Stimulated activated CD8-positive, alpha-beta memory T cell treated with anti-CD3 and anti-CD28 coated beads, Interleukin-15, amount 100 ng/mL, for 48 hours (primary cell): ENCODE measurements around the gene NAB1.
"Not testable (repeated sequence)": the region's sequence is repeated elsewhere in the genome, so short reads cannot be mapped to it uniquely, and the experiment has no call there.

Experiments
- DNase-seq, 2 donors: peaks; one replicate each; pipeline ENCODE4 v3.0.0-alpha.2; 2020; ENCODE audit warnings: low read depth in 2 of 2

NAB1 gene, protein sequence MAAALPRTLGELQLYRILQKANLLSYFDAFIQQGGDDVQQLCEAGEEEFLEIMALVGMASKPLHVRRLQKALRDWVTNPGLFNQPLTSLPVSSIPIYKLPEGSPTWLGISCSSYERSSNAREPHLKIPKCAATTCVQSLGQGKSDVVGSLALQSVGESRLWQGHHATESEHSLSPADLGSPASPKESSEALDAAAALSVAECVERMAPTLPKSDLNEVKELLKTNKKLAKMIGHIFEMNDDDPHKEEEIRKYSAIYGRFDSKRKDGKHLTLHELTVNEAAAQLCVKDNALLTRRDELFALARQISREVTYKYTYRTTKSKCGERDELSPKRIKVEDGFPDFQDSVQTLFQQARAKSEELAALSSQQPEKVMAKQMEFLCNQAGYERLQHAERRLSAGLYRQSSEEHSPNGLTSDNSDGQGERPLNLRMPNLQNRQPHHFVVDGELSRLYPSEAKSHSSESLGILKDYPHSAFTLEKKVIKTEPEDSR

DNA sequence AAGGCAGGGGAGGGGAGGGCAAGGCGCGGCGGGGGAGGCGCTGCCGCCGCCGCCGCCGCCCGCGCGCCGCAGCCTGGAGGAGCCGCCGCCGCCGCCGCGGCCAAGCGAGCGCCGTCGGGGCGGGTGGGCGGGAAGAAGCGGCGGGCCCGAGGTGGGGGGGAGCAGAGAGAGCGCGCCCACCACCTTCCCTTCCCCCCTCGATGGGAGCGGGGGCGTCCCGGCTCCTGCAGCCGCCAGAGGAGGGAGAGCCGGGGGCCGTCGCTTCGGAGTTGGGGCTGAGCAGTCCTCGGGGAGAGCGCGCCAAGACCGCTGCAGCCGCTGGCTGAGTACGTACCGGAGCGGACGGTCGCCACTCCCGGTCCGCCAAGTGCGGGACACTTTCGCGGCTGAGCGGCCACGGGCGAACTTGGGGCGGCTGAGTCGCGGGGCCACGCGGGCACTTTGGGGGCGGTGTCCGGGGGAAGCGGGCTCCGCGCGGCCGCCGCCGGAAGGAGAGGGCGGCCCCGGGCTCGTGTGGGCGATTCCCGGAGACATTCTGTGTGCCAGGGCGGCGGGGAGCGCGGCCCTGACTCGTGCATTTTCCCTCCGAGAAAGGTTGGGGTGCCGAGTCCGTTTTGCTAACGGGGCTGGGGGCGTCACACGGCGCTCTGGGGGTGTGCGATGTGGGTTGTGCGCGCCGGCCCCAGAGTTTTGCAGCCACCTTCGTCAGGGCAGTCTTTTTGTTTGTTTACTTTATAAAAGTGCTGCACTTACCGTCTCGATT lies at the start of gene NAB1:
Gene NAB1, plus strand, starts transcription at position 49 of the 763 bp plus-strand sequence. CDS start 10,094 bp downstream, outside the sequence.
- peak; percentile 32 to 63 for DNase-seq

DNA sequence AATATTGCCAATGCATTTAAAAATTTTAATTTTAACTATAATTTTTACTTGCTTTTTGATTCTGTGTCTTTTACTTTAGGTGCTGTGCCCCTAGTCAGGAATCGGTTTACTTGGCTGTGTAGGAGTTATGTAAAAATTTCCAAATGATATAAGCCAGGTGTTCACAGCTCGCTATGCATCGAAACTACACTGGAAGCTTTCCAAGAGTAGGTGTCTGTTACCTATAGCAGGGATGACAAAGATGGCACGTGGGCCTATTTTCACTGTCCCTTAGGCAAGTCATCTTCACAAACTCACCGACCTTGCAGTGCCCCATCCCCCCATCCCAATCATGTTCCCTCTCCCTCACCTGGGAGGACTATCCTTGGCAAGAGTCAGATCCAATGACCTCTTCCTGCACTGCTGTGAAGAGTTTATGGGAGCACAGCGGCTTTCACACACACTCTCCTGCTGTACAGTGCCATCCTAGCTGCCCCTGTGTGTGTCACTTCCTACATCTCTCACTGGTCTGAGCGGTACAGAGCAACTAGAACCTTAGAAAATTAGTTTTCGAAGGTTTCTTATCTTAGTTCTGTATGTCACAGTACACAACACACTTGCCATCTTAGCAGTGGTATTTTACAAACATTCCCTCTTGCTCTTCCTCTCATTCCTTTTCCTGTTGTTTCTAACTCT lies 49.2 kb upstream of the NAB1 start:
- no peak for DNase-seq

DNA sequence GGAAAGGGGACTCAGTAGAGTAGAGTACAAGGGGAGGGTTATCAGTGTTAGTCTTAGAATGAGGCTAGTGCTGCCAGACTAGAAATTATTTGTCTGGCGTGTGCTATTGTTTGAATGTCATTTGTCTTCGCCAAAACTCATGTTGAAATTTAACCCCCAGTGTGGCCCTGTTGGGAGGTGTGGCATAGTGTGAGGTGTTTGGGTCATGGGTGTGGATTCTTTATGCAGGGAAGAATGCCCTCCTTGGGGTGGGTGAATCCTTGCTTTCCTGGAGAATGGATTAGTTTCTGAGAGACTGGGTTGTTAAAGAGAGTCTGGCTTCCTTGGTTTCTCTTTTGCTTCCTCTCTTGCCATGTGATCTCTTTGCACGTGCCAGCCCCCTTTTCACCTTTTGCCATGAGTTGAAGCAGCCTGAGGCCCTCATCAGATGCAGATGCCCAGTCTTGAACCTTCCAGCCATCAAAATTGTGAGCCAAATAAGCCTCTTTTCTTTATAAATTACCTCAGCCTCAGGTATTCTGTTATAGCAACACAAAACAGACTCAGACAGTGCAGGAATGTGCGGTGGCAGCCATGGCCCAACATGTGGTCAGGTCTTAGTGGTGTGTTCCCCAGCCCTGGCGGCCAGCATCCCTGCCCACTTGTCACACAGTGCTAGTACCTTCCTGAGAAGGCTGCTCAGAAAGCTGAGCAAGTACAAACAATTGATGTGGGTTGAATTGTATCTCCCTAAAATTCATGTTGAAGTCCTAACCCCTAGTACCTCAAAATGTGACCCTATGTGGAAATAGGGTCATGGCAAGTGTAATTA lies 48.4 kb upstream of the NAB1 start:
- no peak for DNase-seq

DNA sequence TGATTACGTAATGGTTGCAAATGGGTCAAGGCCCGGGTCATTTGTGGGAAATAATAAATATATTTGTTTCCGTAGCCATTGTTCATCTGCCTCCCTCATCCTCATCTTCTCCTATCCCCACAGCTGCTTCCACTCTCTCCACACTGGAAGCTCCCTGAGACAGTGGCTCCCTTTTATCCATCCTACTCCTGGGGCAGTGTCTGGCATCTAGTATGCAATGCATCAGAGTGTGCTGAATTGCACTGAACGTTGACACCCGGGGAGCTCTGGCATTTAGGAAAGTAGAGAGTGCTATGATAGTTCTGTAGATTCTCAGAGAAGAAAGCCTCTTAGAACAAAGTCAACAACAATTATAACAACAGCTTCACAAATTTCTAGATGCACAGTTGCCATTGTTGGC lies 45.5 kb upstream of the NAB1 start:
- no peak for DNase-seq

DNA sequence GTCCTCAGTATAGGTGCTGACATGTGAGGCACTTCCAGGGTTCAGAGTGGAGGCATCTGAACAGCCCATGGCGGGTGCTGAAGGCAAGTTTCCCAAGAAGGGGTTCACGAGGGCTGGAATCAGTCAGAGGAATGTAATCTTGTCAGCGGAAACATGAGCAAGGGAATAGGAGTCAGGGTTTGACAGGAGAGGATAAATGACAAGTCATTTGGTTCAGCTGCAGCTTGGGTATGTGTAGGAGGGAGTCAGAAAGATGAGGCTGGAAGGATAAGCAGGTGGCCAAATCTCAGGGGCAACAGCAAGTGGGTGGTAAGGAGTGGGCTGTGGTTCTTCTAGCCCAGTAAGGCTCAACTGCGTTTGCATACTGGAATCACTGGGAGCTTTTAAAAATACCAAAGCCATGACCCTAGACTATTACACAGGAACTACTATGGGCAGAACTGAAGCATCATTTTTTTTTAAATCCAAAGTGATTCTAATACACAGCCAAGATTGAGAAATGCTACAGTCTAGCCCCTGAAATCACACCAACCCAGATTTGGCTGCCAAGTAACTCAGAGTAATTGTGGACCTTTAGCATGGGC lies 41.8 kb upstream of the NAB1 start:
- no peak for DNase-seq

DNA sequence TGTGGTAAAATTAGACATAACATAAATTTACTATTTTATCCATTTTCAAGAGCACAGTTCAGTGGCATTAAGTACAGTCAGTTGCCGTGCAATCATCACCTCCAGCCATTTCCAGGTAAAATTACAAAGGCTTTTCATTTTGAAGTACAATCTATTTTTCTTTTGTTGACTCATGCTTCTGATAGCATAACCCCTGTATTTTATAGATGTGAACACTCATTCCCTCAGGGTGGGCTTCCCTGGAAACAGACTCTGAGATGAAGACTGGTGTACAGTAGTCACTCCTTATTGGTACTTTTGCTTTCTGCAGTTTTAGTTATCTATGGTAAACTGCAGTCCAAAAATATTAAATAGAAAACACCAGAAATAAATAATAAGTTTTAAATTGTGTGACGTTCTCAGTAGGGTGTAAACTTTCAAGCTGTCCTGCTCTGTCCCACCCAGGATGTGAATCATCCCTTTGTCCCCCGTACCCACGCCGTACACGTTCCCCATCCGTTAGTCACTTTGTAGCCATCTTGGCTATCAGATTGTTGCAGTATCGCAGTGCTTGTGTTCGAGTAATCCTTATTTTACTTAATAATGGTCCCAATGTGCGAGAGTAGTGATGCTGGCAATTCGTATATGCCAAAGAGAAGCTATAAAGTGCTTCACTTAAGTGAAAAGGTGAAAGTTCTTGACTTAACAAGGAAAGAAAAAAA lies 41.1 kb upstream of the NAB1 start:
- no peak for DNase-seq

DNA sequence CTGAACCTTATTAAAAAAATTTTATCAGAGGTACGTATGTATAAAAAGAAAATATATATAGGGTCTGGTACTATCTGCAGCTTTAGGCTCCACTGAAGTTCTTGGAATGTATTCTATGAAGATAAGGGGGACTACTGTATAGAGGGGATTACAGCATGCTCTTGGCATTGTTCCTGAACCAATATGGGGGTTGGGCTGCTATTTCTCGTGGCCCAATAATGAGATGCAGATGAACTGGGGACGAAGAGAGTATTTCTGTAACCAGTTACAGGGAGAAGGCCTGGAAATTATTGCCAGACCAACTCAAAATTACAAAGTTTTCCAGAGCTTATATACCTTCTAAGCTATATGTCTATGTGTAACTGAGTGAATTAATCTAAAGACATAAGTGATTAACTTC lies 40.0 kb upstream of the NAB1 start:
- DNase-seq: not testable (repeated sequence)

DNA sequence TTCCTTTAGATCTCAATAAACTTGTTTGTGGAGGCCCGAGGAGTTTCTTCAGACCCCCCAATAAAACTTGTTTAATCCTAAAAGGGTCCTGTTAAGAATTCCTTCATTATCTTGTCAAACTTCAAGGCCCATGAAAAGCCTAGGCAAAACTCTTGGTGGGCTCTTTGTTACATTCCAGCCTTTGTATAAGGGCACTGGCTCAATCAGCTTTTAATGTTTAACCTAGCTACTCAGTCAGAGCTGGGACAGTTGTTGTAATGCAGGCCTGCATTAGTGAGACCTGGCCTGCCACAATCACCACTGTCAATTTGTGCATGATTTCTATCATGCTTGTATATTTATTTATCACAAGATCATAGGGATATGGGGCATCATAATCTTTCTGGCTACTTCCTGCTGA lies 39.5 kb upstream of the NAB1 start:
- DNase-seq: not testable (repeated sequence)

DNA sequence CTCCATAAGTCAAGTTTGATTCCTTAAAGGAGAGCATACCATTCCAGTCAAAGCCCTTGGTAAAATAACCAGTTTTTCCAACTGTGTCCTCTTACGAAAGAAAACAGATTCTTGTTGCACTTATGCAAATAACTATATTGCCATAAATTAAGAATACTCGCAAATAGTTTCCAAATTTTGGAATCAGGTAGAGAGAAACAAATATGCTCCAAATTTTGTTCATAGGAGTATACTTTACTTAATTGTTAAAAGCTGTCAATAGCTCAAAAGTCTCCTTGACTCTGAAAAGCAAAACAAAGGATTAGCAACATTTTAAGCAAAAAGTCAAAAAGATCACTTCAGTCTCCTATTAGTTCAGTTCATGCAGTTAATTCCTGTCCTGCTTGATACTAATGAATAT lies 38.4 kb upstream of the NAB1 start:
- not testable (repeated sequence) for DNase-seq

DNA sequence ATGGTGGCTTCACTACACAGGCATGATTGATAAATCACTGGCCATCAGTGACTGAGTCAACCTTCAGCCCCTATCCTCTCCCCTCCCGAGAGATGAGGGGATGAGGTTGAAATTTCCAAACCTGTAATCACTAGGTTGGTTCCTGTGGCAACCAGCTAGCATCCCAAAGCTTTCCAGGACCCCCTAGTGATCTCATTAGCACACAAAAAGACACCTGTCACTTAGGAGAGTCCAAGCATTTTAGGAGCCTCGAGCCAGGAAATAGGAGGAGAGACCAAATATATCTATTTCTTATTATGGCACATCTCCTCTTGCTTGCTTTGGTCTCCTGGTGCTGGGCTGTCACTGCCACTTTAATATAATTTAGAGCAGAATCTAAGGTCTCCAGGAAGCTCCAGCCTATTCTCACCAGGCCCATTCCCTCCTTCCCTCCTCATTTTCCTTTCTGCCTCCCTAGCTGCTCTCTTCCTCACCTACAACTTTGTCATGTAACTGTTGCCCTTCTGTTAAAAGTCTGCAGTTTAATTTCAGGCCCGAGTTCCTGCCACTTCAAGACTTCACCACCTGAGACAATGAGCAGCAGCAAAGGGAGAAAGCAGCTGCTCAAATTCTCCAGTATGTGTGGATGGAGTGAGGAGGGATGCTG lies 33.2 kb upstream of the NAB1 start:
- no peak for DNase-seq

DNA sequence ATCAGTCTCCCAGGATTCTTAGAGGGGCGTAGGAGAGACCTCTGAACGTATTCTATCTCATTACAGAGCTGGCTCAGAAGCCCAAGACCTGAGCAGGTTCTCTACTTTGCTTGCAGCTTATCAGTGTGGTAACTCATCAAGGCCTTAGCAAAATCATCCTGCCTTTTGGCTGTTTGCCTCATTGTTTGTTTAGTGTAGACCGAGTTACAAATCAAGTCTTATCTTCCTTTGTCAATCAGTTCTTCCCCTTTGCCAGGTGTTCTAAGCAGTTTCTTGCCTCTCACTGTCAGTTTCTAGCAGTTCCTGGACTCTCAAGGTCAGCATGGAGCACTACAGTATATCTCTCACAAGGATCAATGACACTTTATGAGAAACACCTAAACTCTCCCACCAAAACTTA lies 30.9 kb upstream of the NAB1 start:
- DNase-seq: no peak

DNA sequence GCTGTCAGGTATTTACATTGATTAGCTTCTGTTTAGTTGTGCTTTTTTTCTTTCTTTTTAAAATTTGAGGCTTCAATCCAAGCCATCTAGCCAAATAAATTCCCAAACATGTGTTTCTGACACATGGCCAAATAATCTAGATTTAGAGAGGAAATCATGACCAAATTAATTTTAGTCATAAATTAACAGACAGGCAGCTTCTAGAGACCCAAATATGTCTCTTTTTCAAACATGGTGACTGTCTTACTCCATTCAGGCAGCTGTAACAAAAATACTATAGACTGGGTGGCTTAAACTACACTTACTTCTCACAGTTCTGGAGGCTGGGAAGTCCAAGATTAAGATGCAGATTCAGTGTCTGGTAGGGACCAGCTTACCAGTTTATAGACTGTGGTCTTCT lies 23.2 kb upstream of the NAB1 start:
- no peak for DNase-seq

DNA sequence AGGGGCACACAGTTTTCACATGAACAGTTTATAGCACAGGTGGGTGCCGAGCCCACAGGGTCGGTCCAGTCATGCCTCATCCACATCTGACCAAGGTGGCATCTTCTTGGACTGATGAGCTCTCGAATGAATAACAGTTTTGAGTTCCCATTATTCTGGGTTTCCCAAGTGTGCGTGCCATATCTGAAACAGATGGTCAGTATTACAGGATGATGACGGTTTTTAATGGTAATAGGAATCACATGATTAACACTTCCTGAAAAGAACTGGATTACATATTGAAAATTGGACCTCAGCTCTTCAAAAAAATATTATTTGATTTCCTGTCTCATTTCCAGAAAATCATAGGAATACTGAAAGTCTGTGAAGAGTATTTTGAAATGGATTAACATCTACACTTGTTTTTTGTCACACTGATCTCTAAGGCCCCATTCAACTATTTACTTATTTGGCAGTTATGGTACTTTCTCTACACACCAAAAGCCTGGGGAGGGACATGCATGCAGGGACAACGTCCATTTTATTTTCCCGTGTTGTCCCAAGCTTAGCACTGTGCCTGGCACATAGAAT lies 22.2 kb upstream of the NAB1 start:
- DNase-seq: no peak

DNA sequence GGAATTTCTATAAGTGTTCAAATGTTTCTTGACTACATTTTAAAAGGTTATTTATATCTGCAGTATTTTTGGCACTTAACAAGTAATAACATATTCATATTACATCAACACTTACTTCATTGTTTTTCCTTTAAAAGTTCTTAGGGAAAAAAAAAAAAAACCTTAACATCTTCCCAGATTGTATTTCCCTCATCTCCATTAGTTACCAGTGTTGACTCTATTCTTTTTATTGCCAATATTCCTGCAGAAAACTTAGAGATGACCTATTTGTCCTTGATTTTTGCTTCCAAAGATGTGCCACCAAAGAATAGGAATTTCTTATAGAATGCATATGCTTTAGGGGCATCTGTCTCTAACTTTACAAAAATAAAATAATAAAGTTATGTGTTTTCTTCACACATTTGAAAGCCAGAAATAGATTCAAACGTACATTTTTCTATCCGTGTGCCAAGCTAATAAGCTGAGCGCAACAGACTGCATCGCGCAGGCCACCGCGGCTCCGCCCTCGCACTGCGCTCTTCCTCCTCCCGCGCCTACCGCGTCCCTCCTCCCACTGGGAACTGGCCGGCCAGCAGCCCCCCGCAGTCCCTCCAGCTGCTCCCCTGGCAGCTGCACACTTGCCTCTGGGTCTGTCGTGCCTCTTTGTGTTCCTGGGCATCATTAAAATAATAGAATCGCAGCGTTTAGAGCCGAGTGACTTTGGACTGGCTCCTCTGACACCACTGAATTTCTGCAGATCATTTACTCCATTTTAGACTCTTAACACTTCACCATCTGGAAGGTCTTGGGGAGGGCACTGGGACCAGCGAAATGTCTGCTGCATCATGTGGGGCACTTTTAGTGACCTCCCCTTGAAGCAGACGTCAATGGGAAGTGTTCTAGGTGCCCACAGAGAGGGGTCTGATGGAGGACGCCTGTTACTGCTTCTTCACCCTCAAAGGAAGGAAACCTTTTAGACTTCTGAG lies 21.2 kb upstream of the NAB1 start:
- DNase-seq: no peak

DNA sequence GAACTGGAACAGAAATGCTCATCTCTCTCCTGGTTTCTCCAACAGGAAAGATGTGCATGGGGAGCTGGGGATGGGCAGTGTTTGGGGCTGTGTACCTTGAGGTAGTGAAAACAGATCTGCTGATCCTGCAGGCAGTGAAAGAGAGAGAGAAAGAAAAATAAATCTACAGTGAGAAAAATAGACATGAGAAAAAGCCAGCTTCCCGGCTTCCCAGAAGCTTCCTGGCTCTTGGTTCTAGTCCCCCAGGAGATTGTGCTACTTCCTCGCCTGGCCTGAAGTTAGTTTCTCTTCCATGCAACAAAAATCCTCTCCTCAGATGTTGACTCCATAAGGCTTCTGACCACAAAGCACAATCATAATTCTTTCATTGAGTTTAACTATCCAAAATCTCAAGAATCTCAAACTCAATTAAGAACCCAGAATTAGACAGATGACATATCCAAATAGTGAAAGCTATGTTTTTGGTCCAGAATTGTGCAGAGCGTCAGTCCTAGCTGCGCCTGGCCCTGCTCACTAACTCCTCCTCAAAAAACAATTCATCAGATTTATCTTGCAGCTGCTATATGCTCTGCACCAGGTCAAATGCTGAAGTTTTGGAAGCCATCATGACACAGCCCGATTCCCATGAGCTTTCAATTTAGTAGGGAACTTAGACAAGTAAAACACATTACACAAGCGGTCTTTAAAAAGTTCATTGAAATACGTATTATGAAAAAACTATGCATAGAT lies 20.1 kb upstream of the NAB1 start:
- DNase-seq: no peak

DNA sequence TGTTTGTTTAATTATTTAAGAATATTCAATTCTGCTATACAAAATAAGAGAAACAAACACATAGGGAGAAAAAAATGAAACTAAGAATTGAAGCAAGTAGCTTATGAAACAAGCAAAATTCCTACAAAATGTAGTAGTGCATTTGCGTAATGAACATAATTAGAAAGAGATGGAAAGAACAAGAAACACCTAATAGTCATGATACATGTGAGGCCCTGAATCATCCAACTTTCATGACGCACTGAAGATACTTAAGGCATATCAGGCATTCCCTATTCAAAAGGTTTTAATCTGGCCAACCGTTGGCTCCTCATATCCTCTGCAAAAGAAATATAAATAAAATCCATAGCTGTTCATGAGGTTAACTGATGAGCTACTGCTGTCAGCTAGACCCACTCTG lies 14.5 kb upstream of the NAB1 start:
- DNase-seq: no peak

DNA sequence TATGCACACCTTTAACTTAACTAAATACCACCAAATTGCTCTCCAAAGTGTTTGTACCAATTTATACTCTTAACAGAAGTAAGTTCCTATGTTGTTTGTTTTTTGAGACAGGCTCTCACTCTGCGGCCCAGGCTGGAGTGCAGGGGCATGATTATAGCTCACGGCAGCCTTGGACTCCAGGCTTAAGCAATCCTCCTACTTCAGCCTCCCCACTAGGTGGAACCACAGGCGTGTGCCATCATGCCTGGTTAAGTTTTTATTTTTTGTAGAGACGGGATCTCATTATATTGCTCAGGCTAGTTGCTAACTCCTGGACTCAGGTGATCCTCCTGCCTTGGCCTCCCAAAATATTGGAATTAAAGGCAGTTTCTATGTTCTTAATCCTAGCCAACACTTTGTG lies 13.1 kb upstream of the NAB1 start:
- no peak for DNase-seq

DNA sequence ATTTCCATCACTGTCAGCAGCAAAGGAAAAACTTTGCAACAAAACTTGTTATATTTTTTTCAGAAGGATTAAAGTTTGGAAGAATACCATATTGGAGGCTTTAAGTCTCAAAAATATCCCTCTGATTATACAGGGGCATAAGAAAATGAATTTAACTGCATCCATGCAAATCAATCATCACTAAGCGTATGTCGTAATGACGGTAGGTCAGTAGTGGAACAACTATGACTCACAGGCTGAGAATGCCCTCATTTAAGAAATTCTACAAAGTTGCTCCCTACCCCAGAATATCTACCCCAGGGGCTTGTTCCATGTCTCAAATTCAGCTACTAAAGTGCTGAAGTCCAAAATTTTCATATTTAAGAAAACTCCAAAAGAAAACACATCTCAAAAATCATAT lies 12.5 kb upstream of the NAB1 start:
- DNase-seq: no peak
